Cardiac fibroblast (primary cell): ENCODE measurements around the gene SCGB3A2.

Experiments used
- DNase-seq, 2 donors: peaks; one replicate each; pipeline versions ENCODE4 v3.0.0 to v3.0.0-alpha.2; 2010; ENCODE audit warnings: low read depth in 2 of 2
- H3K4me3 ChIP-seq, 2 donors: replicated peaks in 1 of 2; 1 replicate in 1 of 2; 2 replicates in 1 of 2; pipeline ENCODE4 v1.5.1; 2011; ENCODE audit warnings: low read depth in 2 of 2, low read length in 2 of 2, mild to moderate bottlenecking in 2 of 2, moderate library complexity in 1 of 2
- CTCF ChIP-seq: IDR thresholded peaks from one replicate; pipeline ENCODE4 v1.5.1; 2011; ENCODE audit warnings: low read depth, mild to moderate bottlenecking, low read length, inconsistent platforms

SCGB3A2 gene

GRCh38 chr5:147918899-147919298 lies 40.4 kb downstream of the SCGB3A2 start:
- DNase-seq = no peak
- H3K4me3 ChIP-seq = no peak overlapping the region
- no peak for TF ChIP-seq CTCF

- no peak for DNase-seq
- TF ChIP-seq CTCF = no peak
- H3K4me3 ChIP-seq = no peak overlapping the region
Observed at GRCh38 chr5:147920420-147921030, 42.0 kb downstream of the SCGB3A2 start.

- no peak for DNase-seq
Observed at GRCh38 chr5:147921136-147921535, 42.6 kb downstream of the SCGB3A2 start.

GRCh38 chr5:147925020-147925419 lies 46.5 kb downstream of the SCGB3A2 start:
- TF ChIP-seq CTCF = no peak
- H3K4me3 ChIP-seq = no peak overlapping the region
- no peak for DNase-seq

More at GRCh38 chr5:147921136-147921535, 42.6 kb downstream of the SCGB3A2 start:
- no peak overlapping the region for H3K4me3 ChIP-seq
- no peak for TF ChIP-seq CTCF

DNA sequence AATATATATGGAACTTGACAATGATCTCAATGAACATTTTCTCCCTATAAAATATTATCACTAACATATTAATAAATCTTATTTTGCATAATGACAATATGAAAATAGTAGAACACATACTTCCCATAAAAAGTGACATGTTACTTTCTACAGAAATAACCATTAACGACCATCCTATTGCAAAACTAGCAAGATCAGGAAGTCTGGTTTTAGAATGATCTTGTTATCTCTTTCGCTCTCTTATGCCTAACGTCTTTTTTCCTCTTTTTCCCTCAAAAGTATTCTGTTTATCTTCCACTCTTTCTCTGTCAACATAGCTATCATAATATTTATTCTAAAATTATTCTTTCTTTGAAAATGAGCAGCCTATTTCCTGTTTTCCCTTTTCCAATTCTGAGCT lies 49.4 kb downstream of the SCGB3A2 start:
- TF ChIP-seq CTCF = no peak
- no peak for DNase-seq
- no peak overlapping the region for H3K4me3 ChIP-seq

- H3K4me3 ChIP-seq = no peak overlapping the region
- TF ChIP-seq CTCF = no peak
- no peak for DNase-seq
Observed at GRCh38 chr5:147930769-147931168, 52.3 kb downstream of the SCGB3A2 start.
